GM21447 (cell line): ENCODE results near the gene WDR11.

Experiments used
- ATAC-seq: cut with Tn5 transposase; IDR thresholded peaks from one replicate; pipeline ENCODE4 v1.9.1; 2021; ENCODE audit not compliant: unreplicated experiment

The WDR11 gene

GRCh38 chr10:120850911-120851865 lies at the start of gene WDR11:
Gene WDR11, plus strand, starts transcription at chr10:120851362. Its CDS starts 59 bp downstream, at chr10:120851421.
- peak; percentile 92 for ATAC-seq

GRCh38 chr10:120802935-120803334 lies 48.2 kb upstream of the WDR11 start:
- ATAC-seq = no peak

DNA sequence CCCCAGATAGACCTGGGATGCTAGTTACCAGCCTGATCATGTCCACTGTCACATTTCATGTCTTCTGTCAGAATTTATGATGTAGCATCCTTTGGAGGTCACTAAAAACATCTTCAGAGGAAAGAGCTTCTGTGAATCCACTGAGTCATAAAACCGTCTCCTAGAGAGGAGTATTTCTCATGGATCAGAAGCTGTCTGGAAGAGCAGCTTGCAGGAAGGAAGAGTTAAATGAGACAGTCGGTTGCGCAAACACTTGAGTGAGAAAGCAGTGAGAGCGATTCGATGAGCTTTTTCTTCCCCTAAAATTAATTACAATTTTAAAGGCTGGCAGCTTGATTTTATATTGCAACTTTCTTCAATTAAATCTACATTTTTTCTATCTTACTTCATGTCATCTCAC lies 47.2 kb upstream of the WDR11 start:
- no peak for ATAC-seq

DNA sequence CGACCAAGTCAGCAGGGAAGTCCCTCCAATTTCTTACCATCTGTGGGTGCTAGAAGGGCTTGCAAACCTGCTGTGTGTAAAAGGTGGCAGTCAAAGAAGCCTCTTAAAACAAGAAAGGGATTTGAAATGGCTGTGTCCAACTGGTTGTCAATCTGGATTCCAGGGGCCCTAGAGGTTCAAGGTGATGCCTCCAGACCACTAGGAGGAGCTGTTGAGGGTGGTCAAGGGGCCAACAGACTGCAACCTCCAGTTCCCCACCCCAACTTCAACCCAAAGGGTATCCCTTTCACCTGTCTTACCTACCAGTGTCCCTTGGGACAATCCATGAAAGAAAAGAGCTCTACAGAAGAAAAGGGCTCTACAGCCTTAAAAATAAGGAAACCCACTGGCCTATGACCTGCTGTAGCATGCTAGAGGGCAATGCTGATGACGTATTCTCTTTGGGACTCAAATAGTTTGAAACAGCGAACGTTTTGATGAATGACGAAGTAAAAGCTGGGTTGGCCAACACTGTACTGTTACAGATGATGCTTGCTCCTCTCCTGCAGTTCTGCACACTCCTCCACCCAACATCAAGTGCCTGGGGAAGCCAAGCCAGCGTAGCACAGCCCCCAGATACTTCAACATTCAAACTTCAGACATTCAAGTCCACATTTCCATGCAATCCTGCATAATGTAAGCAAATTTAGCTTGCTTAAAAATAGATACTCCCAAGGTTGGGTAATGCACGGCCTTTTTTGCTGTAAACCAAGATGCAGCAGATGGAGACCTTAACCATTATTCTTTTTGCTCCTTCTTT lies 45.9 kb upstream of the WDR11 start:
- no peak for ATAC-seq

- no peak for ATAC-seq
Measured at GRCh38 chr10:120806081-120806480, 45.1 kb upstream of the WDR11 start.

- ATAC-seq = no peak
Measured at GRCh38 chr10:120810298-120810697, 40.9 kb upstream of the WDR11 start.

GRCh38 chr10:120813085-120813484 lies 38.1 kb upstream of the WDR11 start:
- ATAC-seq = no peak

DNA sequence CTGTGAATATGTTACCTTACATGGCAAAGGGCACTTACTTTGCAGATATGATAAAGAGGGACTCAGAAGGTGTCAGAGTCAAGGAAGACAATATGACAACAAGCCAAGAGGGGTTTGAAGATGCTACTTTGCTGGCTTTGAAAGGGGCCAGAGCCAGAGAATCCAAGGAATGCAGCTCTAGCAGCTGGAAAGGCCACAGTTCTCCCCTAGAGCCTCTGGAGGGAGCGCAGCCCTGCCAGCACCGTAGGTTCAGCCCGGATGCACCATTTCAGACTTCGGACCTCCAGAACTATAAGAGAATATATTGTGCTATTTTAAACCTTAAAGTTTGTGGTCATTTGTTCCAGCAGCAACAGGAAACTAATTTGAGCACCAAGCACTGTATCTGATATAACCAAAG lies 32.9 kb upstream of the WDR11 start:
- no peak for ATAC-seq

- no peak for ATAC-seq
Measured at GRCh38 chr10:120819366-120819765, 31.8 kb upstream of the WDR11 start.

DNA sequence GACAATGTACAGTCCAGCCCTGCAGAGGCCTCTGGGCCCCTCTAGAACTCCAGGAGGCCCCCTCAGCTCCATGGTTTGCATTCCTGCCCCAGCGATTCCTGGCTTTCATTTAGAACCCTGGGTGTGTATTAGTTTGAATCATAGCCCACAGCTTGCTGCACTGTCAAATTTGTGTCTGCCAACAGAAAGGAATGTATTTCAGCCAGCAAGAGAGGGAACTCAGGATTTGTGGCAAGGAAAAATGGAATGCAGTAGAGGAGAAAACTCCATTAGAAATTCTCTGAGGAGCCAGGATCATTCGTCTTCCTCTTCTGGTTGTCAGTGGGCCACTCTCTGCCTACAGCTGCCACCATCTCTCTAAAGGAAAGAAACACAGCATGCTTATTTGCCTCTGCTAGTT lies 27.9 kb upstream of the WDR11 start:
- ATAC-seq = no peak

DNA sequence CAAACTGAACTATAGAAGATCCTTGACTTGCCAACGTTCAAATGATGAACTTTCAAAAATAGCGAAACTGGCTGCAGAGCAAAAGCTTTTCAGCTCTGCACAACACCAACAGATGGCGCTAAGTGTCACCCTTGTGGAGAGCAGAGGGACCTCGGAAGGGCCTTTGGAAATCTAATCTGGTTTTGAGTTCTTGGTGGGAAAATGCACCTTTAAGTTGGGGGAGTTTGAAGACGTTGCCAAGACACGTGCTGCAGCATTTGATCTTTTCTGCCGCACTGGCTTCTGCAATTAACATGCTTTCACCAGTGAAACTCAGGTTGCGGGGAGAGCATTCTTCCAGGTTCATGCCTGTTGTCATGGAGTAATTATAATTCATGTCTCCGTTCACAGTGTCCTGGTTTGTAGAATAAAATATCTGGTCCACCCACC lies 26.3 kb upstream of the WDR11 start:
- ATAC-seq = no peak

- no peak for ATAC-seq
Measured at GRCh38 chr10:120825878-120826769, 25.0 kb upstream of the WDR11 start.

DNA sequence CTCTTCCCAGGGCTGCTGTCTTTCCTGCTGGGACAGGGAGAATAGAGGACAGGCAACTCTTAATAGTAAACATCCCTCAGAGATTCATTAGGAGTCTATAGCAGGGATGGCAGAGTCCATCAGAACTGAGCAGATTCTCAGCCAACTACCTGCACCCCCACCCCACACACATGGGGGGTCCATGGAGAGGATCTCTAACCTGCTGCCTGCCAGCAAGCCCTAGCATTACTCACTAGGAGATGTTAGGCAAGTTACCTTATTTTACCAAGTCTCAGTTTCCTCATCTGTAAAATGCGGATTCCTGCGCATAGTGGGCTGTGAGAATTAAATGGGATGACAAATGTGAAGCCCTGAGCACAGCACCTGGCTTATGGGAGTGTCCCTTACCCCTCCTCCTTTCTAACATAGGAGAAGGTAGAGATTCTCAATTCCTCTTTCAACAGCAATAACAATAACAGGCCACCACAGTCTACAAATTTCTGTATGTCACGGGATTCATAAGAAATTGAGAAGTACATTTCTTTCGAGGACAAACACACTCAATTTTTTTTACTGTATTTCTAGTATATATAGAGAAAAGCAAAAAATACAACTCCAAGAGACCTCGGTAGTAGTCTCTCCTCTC lies 23.8 kb upstream of the WDR11 start:
- peak; percentile 75 for ATAC-seq

DNA sequence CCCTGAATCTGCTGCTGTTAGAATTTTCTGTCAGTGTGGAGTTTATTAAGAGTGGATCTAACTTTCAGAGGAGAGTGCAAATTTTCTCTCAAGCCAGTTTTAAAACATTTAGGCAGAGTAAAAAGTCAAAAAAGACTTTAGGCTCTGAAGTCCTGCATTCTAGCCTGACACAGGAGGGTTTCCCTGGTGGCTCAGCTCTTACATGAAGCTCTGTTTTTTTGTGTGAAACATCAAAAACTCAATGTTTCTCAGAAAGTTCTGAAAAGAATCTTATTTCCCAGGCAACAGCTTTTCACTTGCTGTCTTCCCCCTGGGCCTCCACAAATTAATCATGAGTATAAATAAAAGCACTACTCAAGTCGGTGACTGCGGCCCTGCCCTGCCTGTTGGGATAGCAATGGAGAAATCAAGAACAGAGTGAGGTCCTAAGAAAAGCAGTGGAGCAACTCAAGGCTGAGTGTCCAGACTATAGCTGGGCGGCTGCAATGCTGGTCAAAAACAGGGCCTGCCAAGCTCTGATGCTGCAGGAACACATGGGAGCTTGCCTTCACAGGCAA lies 22.3 kb upstream of the WDR11 start:
- ATAC-seq = no peak

DNA sequence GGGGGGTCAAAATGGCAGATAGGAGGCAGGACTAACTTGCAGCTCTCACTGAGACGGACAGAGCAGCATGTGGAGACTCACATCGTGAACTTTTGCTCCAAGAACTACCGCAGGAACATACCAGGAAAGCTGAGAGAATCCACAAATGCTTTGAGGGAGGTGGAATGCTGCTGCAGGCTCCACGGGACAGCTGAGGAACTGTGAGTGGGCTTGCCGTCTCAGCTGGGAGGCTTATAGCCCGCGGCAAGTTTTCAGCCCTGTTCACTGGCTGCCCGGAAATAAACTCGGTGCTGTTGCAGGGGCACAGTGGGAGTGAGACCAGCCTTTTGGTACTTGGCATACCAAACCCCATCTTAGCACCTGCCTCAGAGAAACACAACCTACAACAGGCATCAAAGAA lies 19.1 kb upstream of the WDR11 start:
- ATAC-seq = no peak

DNA sequence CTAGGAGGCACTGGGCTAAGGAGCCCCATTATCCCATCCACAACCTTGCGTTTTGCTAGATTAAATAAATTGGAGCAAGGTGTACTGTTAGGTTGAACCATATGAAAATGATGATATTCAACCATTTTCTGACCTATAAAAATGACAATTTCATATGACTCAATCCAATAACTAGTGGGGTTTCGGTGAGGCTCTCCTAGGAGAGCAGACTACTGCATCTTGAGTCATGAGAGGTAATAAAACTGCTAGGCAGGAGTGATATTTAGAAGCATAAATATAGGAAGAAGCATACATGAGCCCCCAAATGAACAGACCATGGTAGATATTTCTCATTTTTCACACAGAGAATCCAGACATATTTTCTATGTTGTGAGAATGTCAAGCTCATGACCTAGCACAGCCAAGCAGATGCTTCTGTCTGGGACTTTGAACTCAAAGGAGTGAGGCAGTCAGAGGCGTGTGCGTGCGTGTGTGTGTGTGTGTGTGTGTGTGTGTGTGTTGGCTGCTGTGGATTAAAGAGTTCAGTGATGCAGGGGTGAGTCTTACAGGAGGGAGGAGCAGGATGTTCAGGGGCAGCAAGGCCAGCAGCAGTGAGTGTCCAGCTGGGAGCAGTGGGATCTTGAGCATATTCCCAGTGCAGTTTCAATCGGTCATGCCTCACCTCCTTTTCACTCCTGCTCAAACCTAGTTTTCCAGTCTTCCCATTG lies 17.8 kb upstream of the WDR11 start:
- no peak for ATAC-seq

DNA sequence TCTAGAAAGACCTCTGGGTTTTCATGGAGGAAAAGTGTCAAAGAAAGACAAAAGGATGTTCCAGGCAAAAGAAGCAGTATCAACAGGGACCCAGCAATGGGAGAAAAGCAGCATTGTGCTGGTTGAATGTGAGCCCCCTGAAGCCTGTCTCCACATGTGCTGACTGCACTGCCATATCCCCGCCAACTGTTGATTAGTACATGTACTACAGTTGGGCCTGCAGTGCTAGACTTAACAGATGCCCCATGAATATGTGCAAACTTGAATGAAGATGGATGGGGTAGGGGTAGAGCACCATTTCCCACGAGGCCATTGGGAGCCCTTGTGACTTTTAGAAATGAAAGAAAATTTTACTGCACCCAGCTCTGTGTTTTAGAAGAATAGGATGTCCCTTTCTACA lies 15.6 kb upstream of the WDR11 start:
- ATAC-seq = no peak

GRCh38 chr10:120838941-120839340 lies 12.2 kb upstream of the WDR11 start:
- no peak for ATAC-seq

GRCh38 chr10:120841522-120842189 lies 9.5 kb upstream of the WDR11 start:
- no peak for ATAC-seq
